ENCODE measurements around the gene LRRC72. TPM values are rescaled to one million over a fixed set of nuclear protein-coding genes. Genes with fewer than 3 reads are reported as not detected.
"Not testable (repeated sequence)": the region's sequence is repeated elsewhere in the genome, so short reads cannot be mapped to it uniquely, and the experiment has no call there.

The LRRC72 gene
- total RNA-seq, 3 donors from 2014 or later, result not detected

DNA sequence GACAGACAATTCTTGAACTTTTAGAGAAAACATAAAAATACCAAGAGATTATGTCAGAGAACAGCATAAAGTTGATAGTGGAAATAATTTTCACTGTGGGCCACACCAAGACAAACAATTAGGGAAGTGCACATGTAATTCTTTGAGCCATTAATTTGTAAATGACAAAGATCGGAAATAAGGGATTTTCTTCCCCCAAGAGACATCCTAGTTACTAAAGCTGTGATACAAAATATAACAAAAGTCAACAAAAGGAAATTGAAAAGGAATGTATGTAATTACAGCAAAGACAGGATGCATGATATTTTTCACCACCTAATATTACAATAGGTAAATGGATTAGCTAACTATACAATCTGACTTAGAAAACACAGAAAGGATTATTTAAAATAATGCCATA, 12.4 kb upstream of the LRRC72 start:
- TF ChIP-seq POLR2A (IDR thresholded peaks at IDR 0.05) (no peak), POLR2AphosphoS5 (IDR thresholded peaks at IDR 0.05) (no peak)
- TF ChIP-seq, protein P1, sequence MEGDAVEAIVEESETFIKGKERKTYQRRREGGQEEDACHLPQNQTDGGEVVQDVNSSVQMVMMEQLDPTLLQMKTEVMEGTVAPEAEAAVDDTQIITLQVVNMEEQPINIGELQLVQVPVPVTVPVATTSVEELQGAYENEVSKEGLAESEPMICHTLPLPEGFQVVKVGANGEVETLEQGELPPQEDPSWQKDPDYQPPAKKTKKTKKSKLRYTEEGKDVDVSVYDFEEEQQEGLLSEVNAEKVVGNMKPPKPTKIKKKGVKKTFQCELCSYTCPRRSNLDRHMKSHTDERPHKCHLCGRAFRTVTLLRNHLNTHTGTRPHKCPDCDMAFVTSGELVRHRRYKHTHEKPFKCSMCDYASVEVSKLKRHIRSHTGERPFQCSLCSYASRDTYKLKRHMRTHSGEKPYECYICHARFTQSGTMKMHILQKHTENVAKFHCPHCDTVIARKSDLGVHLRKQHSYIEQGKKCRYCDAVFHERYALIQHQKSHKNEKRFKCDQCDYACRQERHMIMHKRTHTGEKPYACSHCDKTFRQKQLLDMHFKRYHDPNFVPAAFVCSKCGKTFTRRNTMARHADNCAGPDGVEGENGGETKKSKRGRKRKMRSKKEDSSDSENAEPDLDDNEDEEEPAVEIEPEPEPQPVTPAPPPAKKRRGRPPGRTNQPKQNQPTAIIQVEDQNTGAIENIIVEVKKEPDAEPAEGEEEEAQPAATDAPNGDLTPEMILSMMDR (IDR thresholded peaks at IDR 0.05), result no peak
- intact Hi-C loops (cut with DNase I; ENCODE audit: low total_unique reads), result no loop called here
- no peak overlapping the region for H3K4me3 ChIP-seq
- DNase-seq (ENCODE audit: low spot score in 2 of 2), result no peak
- no peak overlapping the region for H3K27ac ChIP-seq
- H3K27me3 ChIP-seq, result no peaks in the 10 kb centered on the region
- no peaks in the 10 kb centered on the region for H3K9me3 ChIP-seq
- H3K4me1 ChIP-seq, result no peaks in the 10 kb centered on the region
- H3K36me3 ChIP-seq, result no peaks in the 10 kb centered on the region

DNA sequence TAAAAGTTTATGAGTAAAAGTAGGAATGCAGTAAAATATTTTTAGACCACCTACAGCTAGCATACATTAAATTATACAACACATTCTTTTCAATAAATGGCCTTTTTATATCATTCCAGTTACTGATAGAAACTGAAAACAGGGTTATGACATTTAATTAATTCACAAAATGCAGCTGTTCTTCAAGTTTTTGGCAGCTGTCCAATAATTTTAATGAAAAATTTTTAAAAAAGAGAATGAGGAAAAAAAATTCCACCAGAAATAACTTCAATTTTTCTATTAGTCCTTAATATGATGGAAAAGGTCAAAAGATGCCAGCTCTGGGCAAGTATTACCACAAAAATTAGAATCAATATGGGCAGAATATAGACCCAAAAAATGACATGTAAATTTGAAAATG, 11.9 kb upstream of the LRRC72 start:
- TF ChIP-seq POLR2A (IDR thresholded peaks at IDR 0.05), result no peak
- no peak for TF ChIP-seq POLR2AphosphoS5 (IDR thresholded peaks at IDR 0.05)
- TF ChIP-seq, protein P1 (IDR thresholded peaks at IDR 0.05), result no peak
- intact Hi-C loops (cut with DNase I; ENCODE audit: low total_unique reads), result no loop called here
- Histone ChIP-seq H3K27me3 (no peaks in the 10 kb centered on the region), H3K9me3 (no peaks in the 10 kb centered on the region), H3K4me1 (no peaks in the 10 kb centered on the region), H3K4me3 (no peak overlapping the region), H3K27ac (no peak overlapping the region), H3K36me3 (no peaks in the 10 kb centered on the region)
- no peak for DNase-seq (ENCODE audit: low spot score in 2 of 2)

DNA sequence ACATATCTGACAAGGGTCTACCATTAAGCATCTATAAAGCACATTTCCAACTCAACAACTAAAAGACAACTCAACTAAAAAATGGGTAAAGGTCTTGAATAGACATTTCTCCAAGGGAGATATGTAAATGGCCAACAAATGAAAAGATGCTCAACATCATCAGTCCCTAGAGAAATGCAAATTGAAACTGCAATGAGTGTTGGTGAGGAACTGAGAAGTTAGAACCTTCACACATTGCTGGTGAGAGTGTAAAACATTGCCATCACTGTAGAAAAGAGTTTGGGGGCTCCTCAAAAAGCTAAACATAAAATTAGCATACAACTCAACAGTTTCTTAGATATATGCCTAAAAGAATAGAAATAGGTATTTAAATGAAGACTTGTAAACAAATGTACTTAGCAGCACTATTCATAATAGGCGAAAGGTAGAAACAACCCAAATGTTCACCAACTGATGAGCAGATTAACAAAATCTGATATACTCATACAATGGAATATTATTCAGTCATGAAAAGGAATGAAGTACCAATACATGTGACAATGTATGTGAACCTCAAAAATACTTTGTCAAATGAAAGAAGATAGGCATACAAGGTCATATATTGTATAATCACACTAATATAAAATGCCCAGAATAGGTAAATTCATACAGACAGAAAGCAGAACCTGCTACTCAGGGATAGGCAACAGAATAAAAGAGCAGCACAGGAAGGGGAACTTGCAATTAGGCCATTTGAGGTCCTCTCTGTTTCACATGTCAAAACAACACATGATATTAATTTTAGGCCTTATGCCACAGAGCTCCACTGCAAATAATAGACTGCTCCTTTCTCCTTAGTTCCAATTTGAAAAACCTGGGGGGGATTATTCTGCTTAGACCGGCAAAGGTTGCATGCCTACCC, 10.6 kb upstream of the LRRC72 start:
- intact Hi-C loops (cut with DNase I; ENCODE audit: low total_unique reads), result no loop called here
- H3K36me3 ChIP-seq, result no peaks in the 10 kb centered on the region
- no peaks in the 10 kb centered on the region for H3K4me1 ChIP-seq
- H3K9me3 ChIP-seq, result no peaks in the 10 kb centered on the region
- no peaks in the 10 kb centered on the region for H3K27me3 ChIP-seq
- no peak overlapping the region for H3K27ac ChIP-seq
- H3K4me3 ChIP-seq, result no peak overlapping the region
- no peak for DNase-seq (ENCODE audit: low spot score in 2 of 2)
- no peak for TF ChIP-seq POLR2A (IDR thresholded peaks at IDR 0.05)
- TF ChIP-seq, protein P1 (IDR thresholded peaks at IDR 0.05), result no peak
- TF ChIP-seq POLR2AphosphoS5 (IDR thresholded peaks at IDR 0.05), result no peak

DNA sequence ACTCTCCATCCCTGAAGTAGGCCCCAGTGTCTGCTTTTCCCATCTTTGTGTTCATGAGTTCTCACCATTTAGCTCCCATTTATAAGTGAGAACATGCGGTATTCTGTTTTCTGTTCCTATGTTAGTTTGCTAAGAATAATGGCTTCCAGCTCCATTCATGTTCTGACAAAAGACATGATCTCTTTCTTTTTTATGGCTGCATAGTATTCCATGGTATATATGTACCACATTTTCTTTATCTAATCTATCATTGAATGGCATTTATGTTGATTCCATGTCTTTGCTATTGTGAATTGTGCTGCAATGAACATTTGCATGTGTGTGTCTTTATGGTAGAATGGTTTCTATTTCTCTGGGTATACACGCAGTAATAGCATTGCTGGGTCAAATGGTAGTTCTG, 6.6 kb upstream of the LRRC72 start:
- DNase-seq (ENCODE audit: low spot score in 2 of 2); intact Hi-C loops (cut with DNase I; ENCODE audit: low total_unique reads); H3K4me1 ChIP-seq; H3K27me3 ChIP-seq; H3K27ac ChIP-seq; H3K4me3 ChIP-seq; H3K9me3 ChIP-seq; H3K36me3 ChIP-seq: not testable (repeated sequence)

DNA sequence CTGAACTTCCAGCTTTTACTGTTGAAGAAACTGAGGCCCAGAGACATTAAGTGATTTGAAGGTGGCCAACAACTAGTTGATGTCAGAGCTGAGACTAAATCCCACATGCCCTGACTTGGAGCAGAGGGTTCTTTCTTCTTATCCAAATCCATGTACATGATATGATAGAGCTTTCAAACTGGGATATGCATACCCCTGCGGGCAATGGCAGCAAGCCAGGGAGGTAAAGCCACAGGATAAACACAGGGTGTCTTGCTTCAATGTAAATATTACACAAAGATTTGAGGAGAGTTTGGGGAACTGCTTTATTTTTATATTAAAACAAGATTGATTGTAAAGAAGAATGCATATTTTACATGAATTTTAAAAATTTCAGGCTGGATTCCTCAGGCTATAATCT, 2.3 kb upstream of the LRRC72 start:
- no peak for DNase-seq (ENCODE audit: low spot score in 2 of 2)
- H3K4me1 ChIP-seq, result no peaks in the 10 kb centered on the region
- no peaks in the 10 kb centered on the region for H3K9me3 ChIP-seq
- intact Hi-C loops (cut with DNase I; ENCODE audit: low total_unique reads), result no loop called here
- no peaks in the 10 kb centered on the region for H3K36me3 ChIP-seq
- no peak overlapping the region for H3K27ac ChIP-seq
- no peak for TF ChIP-seq POLR2AphosphoS5 (IDR thresholded peaks at IDR 0.05)
- TF ChIP-seq, protein P1 (IDR thresholded peaks at IDR 0.05), result no peak
- TF ChIP-seq POLR2A (IDR thresholded peaks at IDR 0.05), result no peak
- H3K4me3 ChIP-seq, result no peak overlapping the region
- H3K27me3 ChIP-seq, result no peaks in the 10 kb centered on the region

Data from breast epithelium (tissue), 4 donors.